Activated gamma-delta T cell treated with anti-CD3 and anti-CD28 coated beads, Interleukin-2, amount 50 U/mL, for 16 hours (primary cell): ENCODE results near the gene MACF1.

Experiments used
- DNase-seq: peaks from one replicate; pipeline ENCODE4 v3.0.0-alpha.2; 2020; ENCODE audit warnings: low read depth

MACF1 gene

DNA sequence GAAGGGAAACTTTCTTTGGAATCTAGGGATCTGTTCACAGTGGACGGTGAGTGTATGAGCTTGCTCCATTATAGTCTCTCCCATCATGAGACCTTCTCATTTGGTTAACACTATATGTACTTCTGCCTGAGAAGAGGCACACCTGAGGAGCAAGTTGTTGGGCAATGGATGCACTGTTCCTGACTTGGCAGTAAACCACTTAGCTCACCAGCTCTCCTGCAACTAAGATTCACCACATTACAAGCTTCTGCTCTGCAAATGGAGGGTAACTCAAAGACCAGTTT, 10.2 kb downstream of the MACF1 start:
- DNase-seq, result no peak

DNA sequence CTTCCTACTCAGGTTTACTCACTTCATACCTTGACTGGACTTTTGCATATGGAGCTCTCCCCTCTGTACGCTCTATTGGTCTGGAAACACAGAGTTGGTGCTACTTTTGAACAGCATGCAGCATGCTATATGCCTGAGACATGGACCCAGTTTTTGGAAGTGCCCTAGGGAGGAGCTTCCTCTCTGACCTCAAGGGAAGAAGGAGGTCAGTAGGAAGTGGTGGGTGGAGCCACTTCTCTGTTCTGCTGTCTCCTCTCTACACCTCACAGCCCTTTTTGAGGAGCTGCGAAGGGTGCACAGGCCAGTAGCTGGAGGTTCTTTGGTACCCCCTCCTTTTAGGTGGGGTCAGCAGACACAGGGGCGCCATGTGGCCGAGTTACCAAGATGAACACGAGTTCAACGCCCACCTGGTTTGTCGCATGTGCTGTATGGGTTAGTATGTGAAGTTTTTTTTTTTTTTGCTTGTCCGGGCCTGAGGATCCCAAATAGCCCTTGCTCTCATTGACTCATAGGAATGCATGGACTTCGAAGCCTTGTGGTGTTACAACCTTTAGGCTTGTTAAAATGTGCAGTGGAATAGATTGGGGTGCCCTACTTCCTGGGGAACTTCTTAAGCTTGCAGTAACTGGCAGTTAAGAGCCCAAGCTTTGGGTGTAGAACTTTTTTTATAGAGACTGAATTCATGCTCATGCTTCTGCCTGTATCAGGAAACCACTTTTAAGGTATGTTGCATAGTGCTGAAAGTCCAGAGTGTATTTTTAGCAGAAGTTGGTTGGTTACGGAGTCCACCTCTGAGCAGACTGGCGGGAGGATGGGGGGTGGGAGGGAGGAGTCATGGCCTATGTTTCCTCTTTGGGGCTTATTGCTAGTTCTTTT, 10.7 kb downstream of the MACF1 start:
- DNase-seq, result no peak

DNA sequence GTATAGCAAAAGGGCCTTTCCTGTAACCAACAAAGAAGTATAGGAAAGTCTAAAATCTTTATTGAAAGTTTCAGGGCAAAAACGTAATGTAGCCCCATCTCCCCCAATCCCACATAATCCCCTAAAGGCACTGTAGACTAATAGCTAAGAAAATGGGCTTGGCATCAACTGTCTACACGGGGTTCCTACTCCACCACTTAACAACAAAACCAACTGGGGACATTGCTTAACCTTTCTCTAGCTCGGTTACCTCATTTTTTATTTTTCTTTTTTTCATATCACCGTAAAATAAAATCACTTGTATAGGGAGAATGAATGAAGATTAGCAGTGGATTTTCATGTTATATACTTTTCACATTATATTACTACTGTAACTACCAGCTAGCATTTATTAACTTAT, 12.3 kb downstream of the MACF1 start:
- no peak for DNase-seq

DNA sequence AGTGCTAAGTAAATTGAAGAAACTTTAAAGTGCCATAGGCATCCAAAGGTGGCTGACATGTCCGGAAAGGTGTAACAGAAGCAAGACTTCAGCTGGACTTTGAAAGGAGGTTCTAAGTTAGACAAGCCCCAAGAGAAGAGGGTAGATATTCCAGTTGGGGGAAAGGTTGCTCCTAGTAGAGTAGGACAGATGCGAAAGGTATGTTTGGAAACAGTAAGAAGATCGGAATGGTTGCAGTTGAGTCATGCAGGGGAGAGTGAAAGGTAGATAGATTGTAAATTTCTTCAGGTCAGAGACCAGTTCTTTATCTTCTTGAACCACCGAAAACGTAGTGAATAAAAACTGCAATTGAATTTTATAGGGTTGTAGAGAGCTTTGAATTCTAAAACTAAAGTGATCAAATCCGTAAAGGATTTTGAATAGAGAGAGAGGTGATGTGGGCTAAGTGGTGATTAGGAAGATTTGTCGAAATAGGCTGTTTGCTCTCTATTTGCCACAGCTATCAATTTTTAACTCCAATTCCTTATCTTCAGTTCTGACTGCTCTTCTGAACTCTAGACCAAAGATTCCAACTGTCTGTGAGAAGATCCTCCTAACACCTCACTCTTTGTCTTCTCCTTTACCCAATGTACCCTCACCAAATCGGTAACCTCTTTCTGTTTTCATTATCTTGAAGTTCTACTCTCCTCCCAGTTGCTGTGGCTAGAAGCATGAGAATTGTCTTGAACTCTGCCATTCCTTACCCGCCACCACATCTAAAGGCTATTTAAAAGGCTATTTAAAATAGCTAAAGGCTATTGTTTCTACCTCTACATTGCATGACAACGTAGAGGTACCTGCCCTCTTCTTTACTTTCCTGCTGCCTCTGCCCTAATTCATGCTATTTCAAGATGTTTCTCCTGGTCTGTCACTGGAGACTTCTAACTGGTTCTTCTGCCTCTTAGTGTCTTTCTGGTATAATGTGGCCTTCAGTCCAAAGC, 16.7 kb downstream of the MACF1 start:
- DNase-seq, result no peak

DNA sequence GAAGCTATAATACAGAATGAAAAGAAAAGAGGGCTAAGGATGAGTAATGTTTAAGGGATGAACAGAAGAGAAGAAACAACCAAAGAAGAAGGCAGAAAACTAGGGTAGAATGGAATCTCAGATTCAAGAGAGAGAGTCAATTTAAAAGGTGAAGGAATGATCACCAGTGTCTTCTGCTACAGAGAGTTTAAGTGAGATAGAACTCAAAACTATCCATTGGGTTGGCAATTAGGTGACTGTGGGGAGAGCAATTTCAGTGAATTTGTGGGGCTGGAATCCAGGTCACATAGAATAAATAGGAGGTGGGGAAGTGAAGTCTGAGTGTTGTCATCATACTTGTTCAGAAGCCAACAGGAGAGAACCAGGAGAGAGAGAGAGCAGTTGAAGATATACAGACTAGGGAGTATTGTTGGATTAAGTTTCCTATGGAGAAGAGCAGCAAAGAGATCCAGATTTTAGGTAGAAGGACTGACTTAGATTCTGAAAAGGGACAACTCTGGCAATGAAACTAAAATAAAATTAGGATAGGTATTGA, 19.9 kb downstream of the MACF1 start:
- no peak for DNase-seq

DNA sequence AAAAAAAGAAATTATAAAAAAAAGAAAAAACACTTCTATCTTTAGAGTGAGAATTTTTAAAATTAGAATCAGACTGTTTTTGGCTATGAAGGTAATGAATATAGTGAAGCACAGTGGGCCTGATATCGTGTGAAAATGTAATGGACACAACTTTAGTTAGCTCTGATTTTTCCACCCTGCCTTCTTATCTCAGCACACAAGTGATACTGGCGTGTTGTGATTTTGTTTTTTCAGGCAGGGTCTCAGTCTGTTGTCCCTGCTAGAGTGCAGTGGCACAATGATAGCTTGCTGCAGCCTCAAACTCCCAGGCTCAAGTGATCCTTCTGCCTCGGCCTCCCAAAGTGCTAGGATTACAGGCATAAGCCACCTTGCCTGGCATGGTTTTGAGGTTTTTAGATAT, 22.3 kb downstream of the MACF1 start:
- DNase-seq, result no peak

DNA sequence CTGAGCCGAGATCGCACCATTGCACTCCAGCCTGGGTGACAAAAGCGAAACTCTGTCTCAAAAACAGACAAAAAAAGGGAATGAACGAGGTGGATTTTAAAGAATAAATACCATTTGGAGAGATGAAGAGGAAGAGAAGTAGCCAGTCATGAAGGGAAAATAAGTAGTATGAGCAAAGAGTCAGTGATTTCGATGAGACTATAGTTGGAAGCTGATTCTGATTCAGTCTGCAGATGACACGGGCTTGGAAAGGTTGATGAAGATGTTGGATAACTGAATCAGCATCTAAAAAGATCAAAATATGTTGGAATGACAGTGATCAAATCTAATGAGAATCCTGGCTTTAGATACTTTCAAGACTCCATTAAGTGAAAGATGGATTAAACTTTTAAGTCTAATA, 23.8 kb downstream of the MACF1 start:
- no peak for DNase-seq

DNA sequence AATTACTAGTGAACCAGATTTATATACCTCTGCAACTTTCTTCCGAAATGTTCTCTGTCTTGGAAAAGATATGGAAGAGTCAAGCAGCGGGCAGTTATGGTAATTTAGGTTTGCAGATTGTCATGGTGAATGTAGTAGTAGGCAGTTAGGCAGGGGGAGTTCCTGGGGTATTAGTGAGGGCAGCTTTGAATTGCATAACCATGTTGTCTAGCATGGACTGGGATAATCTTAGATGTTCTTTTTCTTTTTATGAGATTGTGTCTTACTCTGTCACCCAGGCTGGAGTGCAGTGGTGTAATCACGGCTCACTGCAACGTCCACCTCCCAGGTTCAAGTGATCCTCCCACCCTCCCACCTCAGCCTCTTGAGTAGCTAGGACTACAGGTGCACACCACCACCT, 25.0 kb downstream of the MACF1 start:
- DNase-seq, result no peak

DNA sequence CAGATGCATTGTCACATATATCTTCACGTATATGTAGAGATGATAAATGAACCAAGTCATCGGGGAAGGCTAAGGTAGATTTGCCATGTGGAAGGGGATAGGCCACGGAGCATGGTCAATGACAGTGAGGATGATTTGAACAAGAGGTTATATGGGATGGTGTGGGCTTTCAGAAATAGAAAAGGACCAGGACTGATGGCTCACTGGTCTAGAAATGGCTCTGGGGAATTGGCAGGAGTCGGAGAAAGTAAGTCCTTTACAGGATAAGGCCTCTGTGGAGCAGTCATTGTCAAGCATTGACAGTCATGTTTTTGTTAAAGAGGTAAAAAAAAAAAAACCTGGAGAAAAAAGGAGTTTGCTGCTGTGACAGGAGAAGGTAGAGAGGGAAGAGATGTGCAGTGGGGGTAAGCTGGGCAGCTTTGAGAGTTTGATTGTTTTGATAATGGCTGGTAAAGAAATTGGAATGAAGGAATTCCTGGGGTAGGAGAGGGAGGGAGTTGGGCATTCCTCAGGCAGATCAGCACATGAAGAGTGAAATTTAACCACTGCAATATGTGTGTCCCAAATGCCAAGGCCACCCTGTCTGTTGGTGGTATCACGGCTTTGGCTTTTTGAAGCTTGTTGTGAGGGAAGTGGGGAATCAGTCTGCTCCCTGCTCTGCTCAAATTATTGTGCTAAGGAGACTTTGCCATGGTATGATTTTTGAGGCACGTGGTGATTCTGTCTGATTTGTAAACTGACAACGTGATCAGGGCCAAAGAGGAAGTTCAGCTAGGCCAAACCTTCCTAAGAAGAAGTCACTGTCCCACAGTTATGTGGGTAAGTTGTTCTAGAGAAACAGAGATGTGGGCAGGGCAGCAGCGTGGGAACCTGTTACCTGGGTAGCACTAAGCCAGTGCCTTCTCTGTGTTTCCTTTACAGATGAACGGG, 26.0 kb downstream of the MACF1 start:
- DNase-seq, result no peak

DNA sequence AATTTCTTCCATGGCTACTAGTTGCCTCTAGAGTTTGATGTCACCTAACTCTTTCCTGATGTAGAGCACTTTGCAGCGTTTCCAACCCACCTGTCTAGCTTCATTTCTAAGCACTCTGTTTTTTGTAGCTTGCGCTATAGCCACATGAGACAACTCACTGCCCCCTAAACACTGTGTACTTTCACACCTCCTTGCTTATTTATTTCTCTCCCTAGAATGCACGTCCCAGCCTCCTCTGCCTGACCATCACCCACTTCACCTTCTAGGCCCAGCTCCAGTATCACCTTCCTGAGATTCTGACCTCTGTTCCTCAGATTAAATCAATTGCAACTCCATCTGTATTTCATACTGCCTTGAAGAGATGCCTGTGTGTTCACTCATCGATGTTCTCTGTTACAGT, 32.5 kb downstream of the MACF1 start:
- DNase-seq, result no peak

DNA sequence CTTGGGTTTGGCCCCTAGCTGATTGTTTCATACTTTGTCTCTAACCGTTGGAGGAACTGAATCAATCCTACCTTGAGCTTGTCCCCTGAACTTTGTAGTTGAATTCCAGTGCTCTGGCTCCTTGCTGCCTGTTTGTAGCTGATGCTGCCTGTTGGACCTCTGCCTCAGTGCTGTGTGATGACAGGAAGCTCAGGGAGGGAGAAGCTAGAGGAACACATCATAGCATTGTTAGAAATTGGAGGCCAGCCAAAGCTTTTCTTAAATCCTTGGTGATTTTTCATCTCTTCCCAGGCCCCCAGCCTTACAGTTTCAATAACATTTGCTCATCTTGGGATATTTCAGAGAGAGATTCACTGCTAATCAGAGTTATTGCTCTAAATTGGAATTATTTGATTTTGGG, 34.0 kb downstream of the MACF1 start:
- no peak for DNase-seq

DNA sequence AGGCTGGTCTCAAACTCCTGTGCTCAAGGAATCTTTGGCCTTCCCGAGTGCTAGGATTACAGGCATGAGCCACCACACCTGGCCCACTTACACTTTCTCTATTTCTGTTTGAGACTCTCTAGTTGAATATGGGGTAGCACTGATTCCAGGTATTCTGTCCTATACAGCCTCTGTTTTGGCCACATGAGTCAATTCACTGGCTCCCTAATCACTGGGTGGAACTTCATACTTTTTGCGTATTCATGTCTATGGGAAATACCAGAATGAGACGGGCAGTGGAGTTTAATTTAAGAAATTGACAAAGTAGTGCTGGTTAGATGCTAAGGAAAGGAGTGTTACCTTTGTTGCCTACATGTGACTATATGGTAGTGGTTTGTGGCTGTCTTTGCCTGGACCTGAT, 35.5 kb downstream of the MACF1 start:
- no peak for DNase-seq

DNA sequence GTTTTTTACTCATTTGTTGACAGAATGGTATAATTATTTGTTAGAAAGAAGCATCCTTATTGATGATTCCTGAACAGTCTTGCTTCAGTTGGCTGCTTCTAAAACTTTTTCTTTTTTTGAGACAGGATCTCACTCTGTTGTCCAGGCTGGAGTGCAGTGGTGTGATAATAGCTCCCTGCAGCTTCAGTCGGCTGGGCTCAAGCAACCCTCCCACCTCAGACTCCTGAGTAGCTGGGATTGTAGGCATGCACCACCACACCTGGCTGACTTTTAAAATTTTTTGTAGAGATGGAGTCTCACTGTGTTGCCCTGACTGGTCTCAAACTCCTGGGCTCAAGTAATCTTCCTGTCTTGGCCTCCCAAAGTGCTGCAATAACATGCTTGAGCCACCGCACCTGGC, 38.8 kb downstream of the MACF1 start:
- no peak for DNase-seq

DNA sequence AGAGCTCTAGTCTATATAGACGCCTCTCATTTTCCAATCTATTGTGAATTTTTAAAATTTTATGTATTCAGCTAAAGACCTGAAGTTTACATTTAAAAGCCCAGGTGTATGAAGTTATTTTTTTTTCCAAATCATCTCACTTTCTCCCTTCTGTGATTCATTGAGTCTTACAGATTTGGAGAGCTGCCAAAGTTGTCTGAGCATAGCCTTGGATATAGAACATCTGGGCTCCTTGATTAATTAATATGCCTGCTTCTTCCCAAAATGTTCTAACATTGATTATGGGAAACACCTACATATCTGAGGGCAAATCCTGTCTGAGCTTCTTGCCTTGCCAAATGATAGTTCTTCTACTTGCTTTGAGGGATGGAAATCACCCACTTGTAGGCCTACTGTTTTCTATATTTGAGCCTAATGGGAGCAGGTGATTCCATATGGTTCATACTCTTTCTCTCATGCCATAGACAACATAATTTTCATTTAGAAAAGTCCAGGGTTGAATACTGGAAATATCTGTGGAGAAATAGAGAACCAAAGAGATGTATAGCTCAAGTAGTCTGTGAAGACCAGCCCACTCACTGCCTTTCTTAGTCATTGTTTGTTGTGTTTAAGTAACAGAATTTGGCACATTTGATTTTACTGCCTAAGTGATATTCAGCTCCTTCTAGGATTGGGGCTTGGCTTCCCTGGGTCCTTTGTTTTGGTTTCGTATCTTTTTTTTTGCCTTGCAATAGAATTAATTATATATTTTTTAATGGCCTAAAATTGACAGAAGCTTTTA, 46.2 kb downstream of the MACF1 start:
- no peak for DNase-seq

DNA sequence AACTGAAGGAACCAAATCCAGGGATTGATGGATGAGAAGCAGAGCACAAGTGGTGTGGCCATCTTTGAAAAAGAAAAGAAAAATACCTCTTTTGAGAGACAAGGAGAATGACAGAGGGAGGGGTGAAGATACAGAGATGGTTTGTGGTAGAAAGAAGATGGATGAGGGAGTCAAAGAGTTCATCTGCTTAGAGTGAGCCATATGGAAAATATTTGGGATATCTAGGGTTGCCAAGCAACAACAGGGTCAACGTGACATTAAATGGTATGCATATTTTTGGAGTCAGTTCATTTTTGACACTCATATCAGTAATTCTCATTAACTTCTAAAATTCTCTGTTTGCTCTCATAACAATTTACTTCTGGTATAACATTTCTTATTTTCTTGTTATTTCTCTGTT, 50.7 kb downstream of the MACF1 start:
- DNase-seq, result no peak

DNA sequence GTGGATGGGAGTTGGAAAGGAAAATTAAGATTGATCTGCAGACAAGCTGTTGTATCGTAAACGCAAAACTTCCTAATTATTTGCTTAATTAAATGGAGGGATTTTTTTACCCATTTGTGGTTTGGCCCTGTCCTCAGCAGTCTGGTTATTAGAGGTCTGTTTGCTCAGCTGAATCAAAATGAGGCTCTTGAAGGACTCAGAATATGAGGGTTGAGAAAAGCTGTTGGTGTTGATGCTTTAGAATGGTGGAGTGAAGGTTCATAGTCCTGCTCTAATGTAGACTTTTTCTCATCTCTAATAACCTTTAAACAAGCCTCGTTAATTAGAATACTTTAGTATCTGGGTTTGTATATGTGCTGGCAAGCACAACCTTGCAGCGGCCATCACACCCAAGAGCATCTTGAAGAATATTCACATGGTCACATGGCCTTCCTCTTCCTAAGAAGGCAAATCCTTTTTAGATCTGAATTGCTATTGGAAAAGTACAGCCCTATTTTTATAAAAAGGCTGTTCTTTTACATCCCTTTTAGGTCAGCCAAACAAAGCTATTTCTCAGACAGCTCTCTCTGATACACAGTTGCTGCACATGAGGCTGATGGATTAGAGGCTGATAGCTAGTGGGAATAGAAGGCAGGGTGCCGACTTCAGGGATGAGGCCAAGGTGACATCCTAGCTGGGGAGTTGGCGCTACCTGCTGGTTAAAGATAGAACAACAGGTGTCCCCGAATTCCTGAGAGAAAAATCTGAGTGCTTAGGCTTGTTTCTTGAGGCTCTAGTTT, 53.8 kb downstream of the MACF1 start:
- DNase-seq, result peak; percentile 45

DNA sequence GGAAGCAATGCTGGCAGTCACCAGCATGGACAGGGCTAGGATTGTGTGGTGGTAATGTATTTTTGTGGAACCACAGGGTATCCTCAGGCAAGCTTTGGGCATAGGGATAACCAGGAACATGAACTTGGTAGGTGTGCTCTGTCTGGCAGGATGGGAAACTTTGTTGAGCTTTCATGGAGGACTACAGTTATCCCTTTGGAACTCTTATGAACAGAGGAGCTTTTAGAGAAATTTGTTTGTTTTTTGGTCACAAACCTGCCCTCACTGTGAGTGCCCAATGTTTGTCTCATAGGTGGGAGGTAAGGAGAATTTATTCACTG, 54.4 kb downstream of the MACF1 start:
- DNase-seq, result no peak

DNA sequence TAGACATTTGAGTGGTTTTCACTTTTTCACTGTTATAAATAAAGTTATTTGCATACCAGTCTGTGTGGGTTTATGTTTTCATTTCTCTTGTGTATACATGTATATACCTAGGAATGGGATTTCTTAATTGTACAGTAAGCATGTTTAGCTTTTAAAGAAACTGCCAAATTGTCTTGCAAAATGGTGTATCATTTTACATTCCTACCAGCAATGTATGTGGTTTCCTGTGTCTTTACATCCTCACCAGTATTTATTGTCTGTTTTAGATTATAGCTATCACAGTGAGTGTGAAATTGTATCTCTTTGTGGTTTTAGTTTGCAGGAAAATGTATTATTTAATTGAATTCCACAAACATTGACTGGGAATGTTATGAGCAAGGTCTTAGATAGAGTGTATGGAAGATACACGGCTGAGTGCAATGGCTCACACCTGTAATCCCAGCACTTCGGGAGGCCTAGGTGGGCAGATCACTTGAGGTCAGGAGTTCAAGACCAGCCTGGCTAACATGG, 57.3 kb downstream of the MACF1 start:
- no peak for DNase-seq

DNA sequence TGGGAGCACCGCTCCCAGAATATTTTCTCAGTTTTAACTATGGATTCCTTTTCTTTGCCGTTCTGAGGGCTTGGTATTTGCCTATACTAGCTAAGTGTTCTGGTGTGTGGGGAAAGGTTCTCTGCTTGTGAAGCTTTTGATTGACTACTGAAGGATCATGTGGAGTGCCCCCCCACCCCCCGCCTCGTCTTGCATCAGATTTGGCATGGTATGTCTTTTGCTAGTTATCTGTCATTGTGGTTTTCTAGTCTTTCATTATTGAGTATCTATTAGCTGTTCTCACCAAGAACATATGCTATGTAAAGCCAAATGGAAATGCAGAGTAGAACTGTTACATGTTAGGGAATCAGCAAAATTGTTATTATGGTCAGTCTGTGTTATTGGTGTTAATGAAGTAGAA, 58.3 kb downstream of the MACF1 start:
- DNase-seq, result no peak

DNA sequence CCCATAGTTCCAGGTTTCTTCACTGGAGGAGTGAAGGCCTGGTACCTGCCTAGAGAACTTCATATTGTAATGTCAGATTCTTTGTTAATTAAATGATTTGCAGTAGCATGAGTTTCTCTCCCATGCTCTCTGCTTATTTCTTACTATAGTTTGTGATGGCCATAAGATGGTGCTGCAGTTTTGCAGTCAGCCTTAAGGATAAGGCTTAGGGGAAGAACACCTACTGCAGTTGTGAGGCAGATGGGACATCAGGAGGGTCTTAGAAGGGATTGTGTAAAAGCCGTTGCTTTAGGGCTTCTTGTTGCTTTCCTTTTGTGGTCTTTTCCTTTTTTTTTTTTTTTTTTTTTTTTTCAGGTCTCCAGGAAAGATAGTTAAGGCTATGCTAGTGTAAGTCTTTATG, 61.8 kb downstream of the MACF1 start:
- no peak for DNase-seq
